Measurements from ENCODE around the gene CPEB3. TPM values are rescaled to one million over a fixed set of nuclear protein-coding genes. Genes with fewer than 3 reads are reported as not detected.

Gene CPEB3
- total RNA-seq, 1 donor from 2014 or later, result 5.7 TPM

DNA sequence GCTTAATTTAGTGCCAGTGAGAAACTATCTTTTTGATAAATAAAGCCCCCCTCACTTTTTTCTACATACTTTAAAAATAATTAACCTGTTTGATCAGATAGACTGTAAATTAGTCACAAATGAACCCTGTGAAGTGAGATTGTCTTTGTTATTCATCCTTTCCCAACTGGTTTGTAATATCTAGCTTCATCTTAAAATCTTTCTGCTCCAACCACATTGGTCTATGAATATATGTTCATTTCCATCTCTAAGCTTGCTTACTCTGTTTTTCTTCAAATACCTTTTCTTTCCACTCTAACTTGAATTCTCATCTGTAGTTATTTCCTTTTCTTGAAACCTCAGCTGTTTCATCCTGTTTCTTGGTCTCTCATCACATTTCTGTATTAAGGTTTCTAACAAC is 12.2 kb upstream of the CPEB3 start:
- TF ChIP-seq, protein P1, sequence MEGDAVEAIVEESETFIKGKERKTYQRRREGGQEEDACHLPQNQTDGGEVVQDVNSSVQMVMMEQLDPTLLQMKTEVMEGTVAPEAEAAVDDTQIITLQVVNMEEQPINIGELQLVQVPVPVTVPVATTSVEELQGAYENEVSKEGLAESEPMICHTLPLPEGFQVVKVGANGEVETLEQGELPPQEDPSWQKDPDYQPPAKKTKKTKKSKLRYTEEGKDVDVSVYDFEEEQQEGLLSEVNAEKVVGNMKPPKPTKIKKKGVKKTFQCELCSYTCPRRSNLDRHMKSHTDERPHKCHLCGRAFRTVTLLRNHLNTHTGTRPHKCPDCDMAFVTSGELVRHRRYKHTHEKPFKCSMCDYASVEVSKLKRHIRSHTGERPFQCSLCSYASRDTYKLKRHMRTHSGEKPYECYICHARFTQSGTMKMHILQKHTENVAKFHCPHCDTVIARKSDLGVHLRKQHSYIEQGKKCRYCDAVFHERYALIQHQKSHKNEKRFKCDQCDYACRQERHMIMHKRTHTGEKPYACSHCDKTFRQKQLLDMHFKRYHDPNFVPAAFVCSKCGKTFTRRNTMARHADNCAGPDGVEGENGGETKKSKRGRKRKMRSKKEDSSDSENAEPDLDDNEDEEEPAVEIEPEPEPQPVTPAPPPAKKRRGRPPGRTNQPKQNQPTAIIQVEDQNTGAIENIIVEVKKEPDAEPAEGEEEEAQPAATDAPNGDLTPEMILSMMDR (IDR thresholded peaks at IDR 0.05), result no peak
- ATAC-seq (no peak), DNase-seq (no peak)
- no peak overlapping the region for H3K27ac ChIP-seq
- no peaks in the 10 kb centered on the region for H3K27me3 ChIP-seq
- intact Hi-C loops (cut with DNase I), result no loop called here
- no peak overlapping the region for H3K4me3 ChIP-seq
- H3K9me3 ChIP-seq, result no peaks in the 10 kb centered on the region
- H3K36me3 ChIP-seq, result no peaks in the 10 kb centered on the region
- H3K4me1 ChIP-seq, result no peaks in the 10 kb centered on the region

DNA sequence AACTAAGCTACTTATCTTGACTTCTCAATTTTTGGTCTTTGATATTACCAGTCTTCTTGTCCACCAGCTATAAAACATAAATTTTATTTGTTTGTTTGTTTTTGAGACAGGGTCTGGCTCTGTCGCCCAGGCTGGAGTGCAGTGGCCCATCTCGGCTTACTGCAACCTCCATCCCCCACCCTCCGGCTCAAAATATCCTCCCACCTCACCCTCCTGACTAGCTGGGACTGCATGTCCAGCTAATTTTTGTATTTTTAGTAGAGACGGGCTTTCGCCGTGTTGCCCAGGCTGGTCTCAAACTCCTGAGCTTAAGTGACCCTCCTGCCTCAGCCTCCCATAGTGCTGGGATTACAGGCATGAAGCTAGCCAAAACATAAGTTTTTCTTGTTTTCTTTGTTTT is 7.6 kb upstream of the CPEB3 start:
- no peaks in the 10 kb centered on the region for H3K9me3 ChIP-seq
- H3K27ac ChIP-seq, result no peak overlapping the region
- intact Hi-C loops (cut with DNase I), result no loop called here
- DNase-seq (no peak), ATAC-seq (no peak)
- no peaks in the 10 kb centered on the region for H3K4me1 ChIP-seq
- TF ChIP-seq, protein P1 (IDR thresholded peaks at IDR 0.05), result no peak
- no peaks in the 10 kb centered on the region for H3K27me3 ChIP-seq
- H3K4me3 ChIP-seq, result no peak overlapping the region
- no peaks in the 10 kb centered on the region for H3K36me3 ChIP-seq

DNA sequence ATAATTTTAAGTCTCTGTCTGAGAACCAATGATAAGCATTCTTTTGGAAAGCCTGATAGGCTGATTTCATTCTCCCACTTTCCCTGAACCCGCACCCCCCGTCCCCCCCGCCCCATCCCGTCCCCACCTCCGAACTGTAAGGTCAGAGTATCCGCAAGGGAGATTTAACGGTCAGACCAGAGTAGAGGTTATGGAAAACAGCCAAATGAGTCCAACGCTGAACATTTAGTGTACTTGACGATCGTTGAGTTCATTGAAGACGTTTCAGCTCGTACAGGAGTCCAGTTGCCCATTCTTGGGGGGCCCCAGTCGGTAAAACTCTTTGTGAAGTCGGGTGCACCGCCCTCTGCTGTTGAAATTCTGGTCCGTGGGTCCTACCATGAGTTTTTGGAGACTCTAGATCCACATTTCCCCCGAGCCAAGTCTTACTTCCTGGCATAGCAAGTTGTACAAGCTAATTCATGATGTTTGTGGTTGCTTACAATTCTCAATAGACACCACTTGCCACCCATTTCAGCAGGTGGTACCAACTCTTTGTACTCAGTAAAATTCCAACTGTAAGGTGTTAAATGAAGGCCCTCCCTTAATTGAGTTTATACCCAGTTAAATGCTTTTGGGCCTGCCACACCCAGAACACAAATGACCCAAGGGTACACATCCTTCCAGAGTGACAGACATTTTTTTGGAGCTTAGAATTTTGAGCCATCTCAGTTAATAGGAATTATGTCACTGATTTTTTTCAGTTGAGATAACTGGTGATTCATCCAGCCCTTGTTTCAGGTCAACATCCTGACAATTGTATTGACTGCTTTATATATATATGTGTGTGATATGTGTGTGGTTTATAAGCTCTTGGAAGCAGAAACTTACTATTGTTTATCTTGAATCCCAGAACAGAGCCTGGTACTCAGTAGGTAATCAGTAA is 1.3 kb upstream of the CPEB3 start:
- peak overlapping the region; percentile 96 for H3K27ac ChIP-seq
- H3K36me3 ChIP-seq, result no peaks in the 10 kb centered on the region
- H3K4me1 ChIP-seq, result peaks cover 13% of the 10 kb centered on the region
- H3K9me3 ChIP-seq, result no peaks in the 10 kb centered on the region
- TF ChIP-seq, protein P1 (IDR thresholded peaks at IDR 0.05), result peak; percentile 41
- intact Hi-C loops (cut with DNase I), result no loop called here
- ATAC-seq (no peak), DNase-seq (peak; percentile 69)
- H3K27me3 ChIP-seq, result no peaks in the 10 kb centered on the region
- peak overlapping the region; percentile 99 for H3K4me3 ChIP-seq

DNA sequence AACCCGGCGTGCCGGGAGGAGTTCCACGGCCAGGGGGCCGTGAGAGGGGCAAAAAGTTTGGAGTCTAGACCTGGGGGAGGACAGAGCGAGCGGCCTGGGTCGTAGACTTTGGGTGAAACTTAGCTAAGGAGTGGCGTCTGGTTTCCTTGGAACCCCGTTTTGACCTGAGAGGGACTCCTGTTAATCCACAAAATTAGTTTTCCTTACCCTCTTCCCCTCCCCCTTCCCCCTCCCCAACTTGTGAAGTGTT is 663 bp upstream of the CPEB3 start:
- H3K27me3 ChIP-seq, result no peaks in the 10 kb centered on the region
- H3K4me1 ChIP-seq, result peaks cover 13% of the 10 kb centered on the region
- no peaks in the 10 kb centered on the region for H3K9me3 ChIP-seq
- peak overlapping the region; percentile 99 for H3K4me3 ChIP-seq
- TF ChIP-seq, protein P1 (IDR thresholded peaks at IDR 0.05), result no peak
- ATAC-seq (no peak), DNase-seq (no peak)
- no peaks in the 10 kb centered on the region for H3K36me3 ChIP-seq
- intact Hi-C loops (cut with DNase I), result no loop called here
- H3K27ac ChIP-seq, result peak overlapping the region; percentile 96

DNA sequence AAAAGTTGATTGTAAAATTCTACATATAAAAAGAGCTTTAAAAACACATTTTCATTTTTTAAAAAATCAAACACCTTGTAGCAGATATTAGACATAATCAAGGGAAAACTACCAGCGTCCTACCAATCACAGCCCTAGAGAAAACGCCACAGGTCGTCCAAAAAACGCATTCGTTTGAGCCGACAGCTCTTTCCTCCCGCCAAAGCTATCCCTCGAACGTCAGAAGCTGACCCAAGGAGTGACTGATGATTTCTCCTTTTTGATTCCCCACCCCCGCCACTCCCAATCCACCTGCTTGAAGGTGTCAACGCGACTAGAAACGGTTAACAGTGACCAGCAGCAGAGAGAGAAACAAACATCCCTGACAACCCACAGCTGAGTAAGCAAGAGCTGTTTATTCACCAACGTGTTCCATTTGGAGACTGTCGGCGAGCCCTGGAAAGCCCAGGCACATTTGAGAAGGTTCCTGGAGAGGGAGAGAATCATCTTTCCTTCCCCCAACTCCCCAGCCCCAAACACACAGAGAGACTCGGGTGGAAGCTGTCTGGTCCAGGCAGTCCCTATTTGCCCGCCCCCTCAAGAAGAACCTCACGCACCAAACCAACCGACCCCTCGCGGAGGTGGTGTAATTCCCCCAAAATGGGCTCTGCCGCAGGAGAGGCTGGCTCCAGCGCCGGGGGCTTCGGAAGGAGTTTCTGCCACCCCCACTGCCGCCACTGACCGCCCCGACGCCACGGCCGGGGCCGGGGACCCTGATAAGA is 622 bp downstream of the CPEB3 start:
- intact Hi-C loops (cut with DNase I), result no loop called here
- ATAC-seq, result peak; percentile 1

More for the DNA sequence above, 622 bp downstream of the CPEB3 start:
- TF ChIP-seq, protein P1 (IDR thresholded peaks at IDR 0.05), result no peak
- Histone ChIP-seq H3K27ac (peak overlapping the region; percentile 96), H3K4me3 (peak overlapping the region; percentile 99), H3K9me3 (no peaks in the 10 kb centered on the region), H3K27me3 (no peaks in the 10 kb centered on the region), H3K36me3 (no peaks in the 10 kb centered on the region), H3K4me1 (peaks cover 13% of the 10 kb centered on the region)
- peak; percentile 63 for DNase-seq
